GM12892 (cell line): ENCODE data around the gene FAM20A.

Experiments used
- POLR2A ChIP-seq: IDR thresholded peaks from 2 replicates; pipeline ENCODE4 v1.6.1; 2011; ENCODE audit warnings: low read depth, low read length, control low read depth
- POLR2AphosphoS5 ChIP-seq: IDR thresholded peaks from 2 replicates; pipeline ENCODE4 v1.6.1; 2011; ENCODE audit warnings: low read depth, low read length, control low read depth
- TAF1 ChIP-seq: IDR thresholded peaks from 2 replicates; pipeline ENCODE4 v1.6.1; 2011; ENCODE audit warnings: low read depth, mild to moderate bottlenecking, control low read depth, low read length, borderline replicate concordance

GRCh38 chr17:68598545-68598961 lies 2.6 kb downstream of the FAM20A start:
- TF ChIP-seq POLR2A (no peak), TAF1 (no peak), POLR2AphosphoS5 (no peak)
